ENCODE measurements around the gene WDFY2.

Gene WDFY2

DNA sequence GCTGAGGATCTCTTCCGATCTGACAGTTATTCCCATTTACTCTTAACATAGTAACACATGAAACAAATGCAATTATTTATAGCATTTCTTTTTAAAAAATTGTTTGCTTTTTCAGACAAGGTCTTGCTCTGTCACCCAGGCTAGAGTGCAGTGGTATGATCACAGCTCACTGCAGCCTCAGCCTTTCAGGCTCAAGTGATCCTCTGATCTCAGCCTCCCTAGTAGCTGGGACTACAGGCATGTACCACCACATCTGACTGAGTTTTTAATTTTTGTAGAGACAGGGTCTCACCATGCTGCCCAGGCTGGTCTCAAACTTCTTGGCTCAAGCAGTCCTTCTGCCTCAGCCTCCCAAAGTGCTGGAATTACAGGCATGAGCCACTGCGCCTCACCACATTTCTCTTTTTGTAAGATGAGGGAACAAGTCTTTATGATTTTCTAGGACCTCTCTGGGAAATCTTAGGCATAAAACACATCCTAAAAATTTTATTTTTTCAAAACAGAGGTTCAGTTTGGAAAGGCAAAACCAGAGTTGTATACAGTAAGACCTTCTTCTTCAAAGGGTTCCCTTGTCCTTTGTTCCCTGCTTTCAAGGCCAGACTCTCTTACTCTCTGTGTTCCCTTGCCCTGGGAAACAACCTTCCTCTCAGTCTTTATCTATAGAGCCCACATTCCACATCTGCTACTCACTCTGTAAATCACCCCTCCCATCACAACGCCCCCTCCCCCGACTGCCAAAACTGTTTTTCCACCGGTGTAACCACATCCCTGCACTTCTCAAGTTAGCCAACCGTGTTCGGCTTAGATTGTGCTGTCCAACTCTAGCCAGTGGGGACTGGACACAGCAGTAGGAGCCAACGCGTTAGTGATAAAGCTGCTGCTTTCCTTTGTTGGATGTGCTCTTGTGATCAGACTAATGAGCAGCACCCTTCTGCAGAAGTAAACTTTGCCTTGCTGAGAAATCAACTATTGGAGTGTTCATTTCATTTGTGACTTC lies 163.5 kb downstream of the WDFY2 start:
- no peak for DNase-seq

- DNase-seq, result no peak
These were observed 172.4 kb downstream of the WDFY2 start for GRCh38 chr13:51756651-51757050.

GRCh38 chr13:51758691-51759090 lies 174.4 kb downstream of the WDFY2 start:
- DNase-seq, result no peak

GRCh38 chr13:51759240-51759639 lies 175.0 kb downstream of the WDFY2 start:
- DNase-seq, result no peak

GRCh38 chr13:51760592-51760991 lies 176.3 kb downstream of the WDFY2 start:
- DNase-seq, result no peak

DNA sequence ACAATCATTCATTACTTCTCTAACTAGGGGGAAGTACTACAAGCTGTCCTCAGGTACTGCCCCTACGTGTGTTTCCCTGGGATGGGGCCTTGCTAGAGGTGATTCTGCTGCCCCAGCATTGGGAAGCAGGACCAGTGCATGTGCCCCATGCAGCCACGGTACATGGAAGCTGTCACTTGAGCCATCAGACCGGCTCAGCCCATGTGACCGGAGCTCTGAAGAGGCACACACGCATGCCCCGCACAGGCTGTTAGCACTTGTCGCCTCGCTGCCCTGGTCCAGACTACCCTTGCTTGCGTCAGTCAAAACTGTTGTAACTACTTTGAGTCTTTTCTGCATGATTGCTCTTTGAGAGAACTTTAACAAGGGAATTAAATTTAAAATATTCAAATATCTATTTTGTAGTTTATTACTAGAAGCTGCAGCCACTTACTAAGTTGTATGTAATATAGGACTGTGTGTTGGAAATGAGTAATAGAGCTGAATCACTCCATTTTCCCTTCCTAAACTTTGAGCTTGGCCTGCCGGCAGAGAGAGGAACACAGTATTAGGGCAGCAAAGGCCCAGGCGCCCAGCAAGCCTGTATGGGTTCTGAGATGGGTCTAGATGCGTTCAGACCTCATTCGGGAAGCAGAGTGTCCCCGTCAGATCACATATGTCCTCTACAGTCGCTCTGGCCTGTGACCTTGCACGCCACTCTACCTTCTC lies 177.5 kb downstream of the WDFY2 start:
- no peak for DNase-seq

DNA sequence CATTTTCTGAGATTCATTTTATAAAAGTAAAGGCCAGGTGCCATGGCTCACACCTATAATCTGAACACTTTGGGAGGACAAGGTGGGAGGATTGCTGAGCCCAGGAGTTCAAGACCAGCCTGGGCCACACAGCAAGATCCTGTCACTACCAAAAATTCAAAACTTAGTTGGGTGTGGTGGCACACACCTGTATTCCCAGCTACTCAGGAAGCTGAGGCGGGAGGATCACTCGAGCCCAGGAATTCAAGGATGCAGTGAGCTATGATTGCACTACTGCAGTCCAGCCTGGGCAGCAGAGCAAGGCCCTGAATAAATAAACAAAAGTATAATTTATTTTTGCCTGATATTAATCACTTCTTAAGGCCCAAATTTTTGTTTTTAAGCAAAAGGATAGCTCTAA lies 179.2 kb downstream of the WDFY2 start:
- no peak for DNase-seq

DNA sequence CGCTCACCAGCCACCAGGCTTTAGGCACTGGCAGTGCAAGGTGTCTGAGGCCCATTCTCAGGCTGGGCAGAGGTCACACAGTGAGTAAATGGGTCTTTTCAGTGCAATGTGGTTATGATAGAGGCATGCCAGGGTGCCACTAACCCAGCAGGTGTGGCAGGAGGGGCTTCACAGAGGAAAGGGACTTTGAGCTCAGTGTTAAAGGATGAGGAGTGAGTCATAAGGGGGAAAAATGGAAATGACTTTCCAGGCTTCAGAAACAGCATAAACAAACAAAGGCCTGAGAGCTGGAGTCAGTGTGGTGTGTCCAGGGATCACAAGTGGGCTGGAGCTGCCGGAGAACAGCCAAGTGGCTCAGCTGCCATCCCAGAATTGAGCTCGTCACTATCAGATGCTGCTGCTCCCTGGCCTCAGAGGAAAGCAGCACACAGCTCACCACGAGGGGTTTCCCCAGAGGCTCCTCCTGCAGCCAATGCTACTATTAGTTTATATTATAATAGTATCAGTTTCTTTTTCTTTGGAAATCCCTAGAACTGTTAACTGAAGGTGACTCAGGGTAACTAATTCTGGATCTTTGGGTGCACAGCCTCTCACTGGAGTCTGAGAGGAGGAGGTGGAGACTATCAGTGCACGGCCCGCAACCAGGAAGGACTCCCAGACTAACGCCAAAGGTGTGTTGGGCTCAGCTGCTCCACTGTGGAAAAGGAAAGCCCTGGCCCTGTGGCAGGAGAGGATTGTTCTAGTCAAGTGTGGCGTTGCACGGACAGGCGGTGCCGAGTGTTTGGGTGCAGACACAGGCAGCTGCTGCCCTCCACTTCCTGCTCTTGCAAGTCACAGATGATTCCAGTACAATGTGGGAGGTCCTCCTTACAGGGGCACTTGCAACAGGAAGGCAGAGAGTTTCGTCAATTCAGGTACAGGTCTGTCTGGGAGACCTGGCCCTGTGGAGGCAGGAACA lies 180.2 kb downstream of the WDFY2 start:
- DNase-seq, result peak; percentile 63 to 70

GRCh38 chr13:51765142-51765515 lies 180.9 kb downstream of the WDFY2 start:
- DNase-seq, result no peak

DNA sequence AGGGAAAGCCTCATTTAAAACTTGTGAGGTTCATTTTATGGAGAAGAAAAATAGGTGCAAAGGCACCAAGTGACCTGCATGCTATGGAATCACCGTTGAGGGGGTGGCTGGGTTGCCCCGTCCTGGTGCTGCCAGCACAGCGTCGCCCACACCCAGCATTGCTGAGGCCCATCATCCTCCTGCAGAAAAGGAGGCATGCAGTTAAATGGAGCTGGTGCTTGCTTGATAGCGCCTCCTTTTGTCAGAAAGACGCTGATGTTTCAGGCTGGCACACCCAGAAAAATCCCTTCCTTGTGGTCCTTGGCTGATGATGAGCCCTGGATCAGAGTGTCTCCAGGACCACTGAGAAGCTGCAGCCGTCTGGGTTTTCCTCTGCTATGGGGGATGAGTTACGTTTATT lies 182.8 kb downstream of the WDFY2 start:
- no peak for DNase-seq

- no peak for DNase-seq
These were observed 184.2 kb downstream of the WDFY2 start for GRCh38 chr13:51768378-51768921.

GRCh38 chr13:51768976-51769375 lies 184.7 kb downstream of the WDFY2 start:
- no peak for DNase-seq

DNA sequence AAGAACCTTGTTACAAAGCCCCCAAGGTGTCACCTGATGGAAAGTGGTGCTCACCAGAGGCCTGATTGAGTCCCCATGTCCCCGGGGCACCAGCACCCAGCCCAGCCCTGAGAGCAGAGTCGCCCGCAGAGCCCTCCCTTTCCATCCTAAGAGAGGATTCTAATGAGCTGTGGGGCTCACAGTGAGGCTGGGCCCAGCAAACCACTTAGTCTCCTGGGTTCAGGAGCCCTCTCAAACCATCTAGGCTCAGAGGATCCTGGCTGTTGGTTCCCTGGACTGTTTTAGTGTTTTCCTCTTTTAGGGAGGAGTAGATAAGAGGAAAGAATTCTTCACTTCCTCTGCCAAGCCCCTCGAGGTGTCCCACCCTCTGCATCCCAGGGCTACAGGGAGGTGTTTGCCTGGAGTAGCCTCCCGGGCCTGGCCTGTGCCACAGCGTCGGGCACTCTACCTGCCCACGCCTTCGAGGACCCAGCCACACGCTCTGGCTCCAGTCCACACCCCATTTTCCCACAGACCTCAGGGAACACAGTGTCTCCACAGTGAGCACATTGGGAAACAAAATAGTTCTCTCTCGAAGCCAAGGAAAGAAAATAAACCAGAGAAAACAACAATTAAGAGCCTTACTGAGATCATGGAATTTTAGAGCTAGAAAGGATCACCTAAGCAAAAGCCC lies 185.3 kb downstream of the WDFY2 start:
- DNase-seq, result no peak

- DNase-seq, result no peak
These were observed 185.9 kb downstream of the WDFY2 start for GRCh38 chr13:51770160-51770559.

DNA sequence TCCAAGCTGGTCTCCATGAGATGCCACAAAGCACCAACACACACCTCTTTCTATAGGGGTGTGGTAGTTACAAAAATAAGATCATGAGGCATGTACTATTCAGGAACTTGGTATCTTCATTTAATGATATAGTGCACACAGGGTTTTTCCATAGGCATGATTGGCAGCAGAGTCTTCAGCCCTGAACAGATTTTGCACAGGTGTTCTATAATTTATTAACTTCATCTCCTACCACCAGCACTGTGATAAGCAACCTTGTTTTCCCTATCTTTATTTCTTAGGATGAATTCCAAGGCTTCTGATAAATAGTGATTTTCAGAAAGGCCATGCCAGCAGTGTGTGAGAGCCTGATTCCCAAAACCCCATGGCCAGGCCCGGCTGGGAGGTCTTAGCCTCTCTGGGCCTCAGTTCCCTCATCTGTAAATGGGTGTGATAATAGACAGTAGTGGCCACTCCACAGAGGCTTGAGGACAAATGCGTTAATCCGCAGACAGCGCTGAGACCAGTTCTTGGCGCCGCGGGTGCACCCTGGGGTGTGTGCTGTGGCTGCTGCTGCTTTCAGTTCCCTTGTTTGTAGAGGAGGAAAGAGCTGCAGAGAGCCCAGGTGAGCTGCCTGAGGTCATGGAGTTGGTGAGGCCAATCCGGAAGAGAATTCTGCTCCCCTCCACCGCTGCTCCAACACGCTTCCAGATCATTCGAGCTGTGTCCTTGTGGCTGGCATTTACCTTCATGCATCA lies 186.6 kb downstream of the WDFY2 start:
- no peak for DNase-seq

GRCh38 chr13:51771418-51772104 lies 187.3 kb downstream of the WDFY2 start:
- no peak for DNase-seq

GRCh38 chr13:51772105-51772455 lies 187.8 kb downstream of the WDFY2 start:
- no peak for DNase-seq

DNA sequence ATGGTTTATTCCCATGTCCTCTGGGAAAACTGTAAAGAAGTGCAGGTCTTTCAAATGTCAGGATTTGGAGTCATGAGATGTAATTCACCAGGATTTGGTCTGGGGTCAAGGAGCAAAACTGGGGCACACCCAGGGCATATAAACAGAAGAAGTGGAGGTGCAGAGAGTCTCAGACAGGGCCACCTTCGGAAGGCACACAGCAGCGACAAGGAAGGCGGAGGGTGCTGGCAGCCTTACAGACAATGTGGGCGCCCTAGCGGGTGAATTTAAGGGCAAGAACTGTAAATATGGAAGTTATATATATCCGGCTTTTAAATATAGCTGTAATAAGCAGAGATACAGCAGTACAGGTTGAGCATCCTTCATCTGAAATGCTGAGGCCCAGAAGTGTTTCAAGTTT lies 188.5 kb downstream of the WDFY2 start:
- DNase-seq, result no peak

- DNase-seq, result no peak
These were observed 189.3 kb downstream of the WDFY2 start for GRCh38 chr13:51773515-51773914.

DNA sequence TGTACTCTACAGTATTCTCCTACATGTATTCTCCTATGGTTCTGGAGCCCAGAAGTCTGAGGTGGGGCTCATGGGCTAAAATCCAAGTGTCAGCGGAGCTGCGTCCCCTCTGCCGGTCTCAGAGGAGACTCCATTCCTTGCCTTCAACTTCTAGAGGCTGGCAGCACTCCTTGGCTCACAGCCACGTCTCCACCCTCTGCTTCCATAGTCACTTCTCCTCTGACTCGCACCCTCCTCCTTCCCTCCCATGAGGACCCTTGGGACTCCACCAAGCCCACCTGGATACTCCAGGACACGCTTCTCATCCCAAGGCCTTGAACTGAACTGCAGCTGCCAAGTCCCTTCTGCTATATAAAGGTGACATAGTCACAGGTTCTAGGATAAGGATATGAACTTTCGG lies 191.9 kb downstream of the WDFY2 start:
- no peak for DNase-seq

GRCh38 chr13:51777921-51778320 lies 193.7 kb downstream of the WDFY2 start:
- no peak for DNase-seq
